Caco-2 (cell line): ENCODE measurements around the gene CCDC179. TPM values are rescaled to one million over a fixed set of nuclear protein-coding genes. Genes with fewer than 3 reads are reported as not detected.

Experiments used
- BruUV-seq: library from RNA; stranded (reverse); fragments of 400-500 nt; replicated peaks from 2 replicates; lab custom pipeline; 2021; lab: Mats Ljungman, UMichigan
- CTCF ChIA-PET: fragments of 300-600 bp; sonication (Branson Sonifier 250); formaldehyde crosslinking; loops from one replicate; lab custom pipeline; 2022; ENCODE audit warnings: antibody characterized with exemption; lab: Charles Lee
- POLR2A ChIA-PET: fragments of 300-600 bp; sonication (Branson Sonifier 250); formaldehyde crosslinking; loops from one replicate; lab custom pipeline; 2022; ENCODE audit warnings: antibody characterized with exemption; lab: Charles Lee
- DNase-seq, 2 experiments: peaks; one replicate each; pipeline versions ENCODE4 v3.0.0 to v3.0.0-alpha.2; 2020 to 2022
- H3K27me3 ChIP-seq: replicated peaks from 2 replicates; pipeline ENCODE4 v1.6.0; 2011; ENCODE audit warnings: low read length; ENCODE audit not compliant: control insufficient read depth, insufficient read depth
- H3K36me3 ChIP-seq: 2 replicates; pipeline ENCODE4 v1.5.1; 2011; ENCODE audit warnings: low read length; ENCODE audit not compliant: control insufficient read depth, insufficient read depth
- H3K4me1 ChIP-seq: fragments of 250-450 bp; sonication (Bioruptor Pico); 2 replicates; pipeline ENCODE4 v1.5.1; 2020; ENCODE audit warnings: mild to moderate bottlenecking
- H3K4me3 ChIP-seq: 2 replicates; pipeline ENCODE4 v1.5.1; 2011; ENCODE audit warnings: low read depth, mild to moderate bottlenecking, control low read depth, low read length
- H3K9me3 ChIP-seq: fragments of 250-450 bp; sonication (Bioruptor Pico); 2 replicates; pipeline ENCODE4 v1.5.1; 2020; ENCODE audit warnings: mild to moderate bottlenecking, moderate library complexity
- H3K27ac Mint-ChIP-seq: one replicate; pipeline ENCODE4 v1.8.0; 2022; ENCODE audit warnings: mixed read lengths; ENCODE audit not compliant: unreplicated experiment
- H3K27me3 Mint-ChIP-seq: one replicate; pipeline ENCODE4 v1.8.0; 2022; ENCODE audit warnings: mixed read lengths; ENCODE audit not compliant: insufficient read depth, unreplicated experiment
- H3K36me3 Mint-ChIP-seq: one replicate; pipeline ENCODE4 v1.8.0; 2022; ENCODE audit warnings: mild to moderate bottlenecking, mixed read lengths; ENCODE audit not compliant: insufficient read depth, unreplicated experiment
- H3K4me1 Mint-ChIP-seq: one replicate; pipeline ENCODE4 v1.8.0; 2022; ENCODE audit warnings: low read depth, mixed read lengths; ENCODE audit not compliant: unreplicated experiment
- H3K4me3 Mint-ChIP-seq: one replicate; pipeline ENCODE4 v1.8.0; 2022; ENCODE audit warnings: mild to moderate bottlenecking, moderate library complexity, mixed read lengths; ENCODE audit not compliant: unreplicated experiment
- H3K9me3 Mint-ChIP-seq: one replicate; pipeline ENCODE4 v1.8.0; 2022; ENCODE audit warnings: mixed read lengths; ENCODE audit not compliant: unreplicated experiment
- CTCF ChIP-seq, 2 experiments: fragments of 200-600 bp in 1 of 2; IDR thresholded peaks; 1 replicate in 1 of 2; 2 replicates in 1 of 2; pipeline versions ENCODE4 v1.5.1 to v1.8.0; 2011 to 2022; ENCODE audit warnings: antibody characterized with exemption in 1 of 2, control low read depth in 1 of 2, inconsistent platforms in 1 of 2, low read depth in 1 of 2, low read length in 1 of 2, mild to moderate bottlenecking in 1 of 2, moderate library complexity in 1 of 2; ENCODE audit not compliant: insufficient read depth in 1 of 2, severe bottlenecking in 1 of 2, unreplicated experiment in 1 of 2
- intact Hi-C: fragments of 100-400 bp; cut with micrococcal nuclease; formaldehyde crosslinking; loops from one replicate; pipeline ENCODE4 v1.10.0; 2022; ENCODE audit not compliant: unreplicated experiment
- total RNA-seq: library from RNA; stranded (reverse); gene quantifications from 2 replicates; pipeline ENCODE4 v1.2.3, GENCODE V29; 2022

The CCDC179 gene
- total RNA-seq, 1 experiment from 2014 or later, result not detected

- H3K9me3 ChIP-seq, result no peaks in the 10 kb centered on the region
- ChIA-PET POLR2A (no interaction called here), CTCF (no interaction called here)
- Mint-ChIP-seq H3K4me3 (no peak overlapping the region), H3K27ac (no peak overlapping the region), H3K4me1 (no peaks in the 10 kb centered on the region), H3K36me3 (no peaks in the 10 kb centered on the region), H3K9me3 (no peaks in the 10 kb centered on the region), H3K27me3 (no peaks in the 10 kb centered on the region)
- no peaks in the 10 kb centered on the region for H3K36me3 ChIP-seq
- no peak for TF ChIP-seq CTCF (IDR thresholded peaks at IDR 0.05; ENCODE audit: insufficient read depth in 1 of 2, low read depth in 1 of 2, low read length in 1 of 2, severe bottlenecking in 1 of 2, unreplicated experiment in 1 of 2)
- no TSS peak for BruUV-seq
- no peak overlapping the region for H3K4me3 ChIP-seq
- intact Hi-C loops, result no loop called here
- H3K27me3 ChIP-seq, result no peaks in the 10 kb centered on the region
- no peak for DNase-seq
- no peaks in the 10 kb centered on the region for H3K4me1 ChIP-seq
Measured at GRCh38 chr11:22798901-22799300, 61.4 kb downstream of the CCDC179 start.

GRCh38 chr11:22797047-22797446, 63.2 kb downstream of the CCDC179 start:
- ChIA-PET POLR2A (no interaction called here), CTCF (no interaction called here)
- Mint-ChIP-seq H3K4me1 (peaks cover 5% of the 10 kb centered on the region), H3K36me3 (no peaks in the 10 kb centered on the region), H3K27ac (no peak overlapping the region), H3K27me3 (no peaks in the 10 kb centered on the region), H3K9me3 (no peaks in the 10 kb centered on the region), H3K4me3 (no peak overlapping the region)
- no TSS peak for BruUV-seq
- Histone ChIP-seq H3K4me1 (no peaks in the 10 kb centered on the region), H3K36me3 (no peaks in the 10 kb centered on the region), H3K27me3 (no peaks in the 10 kb centered on the region), H3K4me3 (no peak overlapping the region), H3K9me3 (no peaks in the 10 kb centered on the region)
- intact Hi-C loops, result no loop called here
- no peak for TF ChIP-seq CTCF (IDR thresholded peaks at IDR 0.05; ENCODE audit: insufficient read depth in 1 of 2, low read depth in 1 of 2, low read length in 1 of 2, severe bottlenecking in 1 of 2, unreplicated experiment in 1 of 2)
- no peak for DNase-seq

Other genes with a start within 250 kb of the CCDC179 start
- 13.8 and 15.4 TPM in 2 replicates for gene FANCF, start 234.7 kb downstream of the CCDC179 start, total RNA-seq
- gene GAS2, start 193.9 kb downstream of the CCDC179 start, total RNA-seq, result 9.4 and 11.1 TPM in 2 replicates
- gene SVIP, start 30.7 kb downstream of the CCDC179 start, total RNA-seq, result 19.6 and 21.0 TPM in 2 replicates